HepG2 (cell line): ENCODE results near the gene GNMT. TPM values are rescaled to one million over a fixed set of nuclear protein-coding genes. Genes with fewer than 3 reads are reported as not detected.

Experiments
- FOSL2 ChIP-seq: sonication (generic); formaldehyde crosslinking; IDR thresholded peaks from 2 replicates; pipeline ENCODE4 v1.4.0; 2020; ENCODE audit warnings: missing genetic modification reagents
- HMGA1 ChIP-seq: sonication (generic); formaldehyde crosslinking; conservative IDR thresholded peaks from 2 replicates; pipeline ENCODE4 v1.4.0; 2020; ENCODE audit warnings: missing genetic modification reagents
- HOXD1 ChIP-seq: sonication (generic); formaldehyde crosslinking; IDR thresholded peaks from 2 replicates; pipeline ENCODE4 v1.5.0; 2020; ENCODE audit warnings: missing genetic modification reagents
- KDM3A ChIP-seq: IDR thresholded peaks from 2 replicates; pipeline ENCODE4 v1.6.1; 2018; ENCODE audit warnings: low read depth, missing compliant biosample characterization
- RBAK ChIP-seq: sonication (generic); formaldehyde crosslinking; IDR thresholded peaks from 2 replicates; pipeline ENCODE4 v1.5.1; 2020; ENCODE audit warnings: mild to moderate bottlenecking, missing genetic modification reagents
- SCMH1 ChIP-seq: sonication (generic); formaldehyde crosslinking; IDR thresholded peaks from 2 replicates; pipeline ENCODE4 v1.9.0; 2021; ENCODE audit warnings: missing genetic modification reagents, mild to moderate bottlenecking, borderline replicate concordance
- SETDB1 ChIP-seq: sonication (generic); formaldehyde crosslinking; IDR thresholded peaks from 2 replicates; pipeline ENCODE4 v1.5.1; 2020; ENCODE audit warnings: missing genetic modification reagents, mild to moderate bottlenecking, borderline replicate concordance
- SOX13 ChIP-seq, 3 experiments: fragments of 450-650 bp in 1 of 3; sonication (generic) in 1 of 3; formaldehyde crosslinking in 1 of 3; IDR thresholded peaks in 2 of 3; conservative IDR thresholded peaks in 1 of 3; 2 replicates each; pipeline versions ENCODE4 v1.5.0 to v1.6.1; 2016 to 2020; ENCODE audit warnings: antibody characterized with exemption in 1 of 3, mild to moderate bottlenecking in 1 of 3, missing compliant biosample characterization in 1 of 3, missing genetic modification reagents in 1 of 3, moderate library complexity in 1 of 3
- SSRP1 ChIP-seq: IDR thresholded peaks from 2 replicates; pipeline ENCODE4 v1.6.1; 2016; ENCODE audit warnings: control low read depth
- ZEB1 ChIP-seq: IDR thresholded peaks from 2 replicates; pipeline ENCODE4 v1.6.1; 2012; ENCODE audit warnings: mild to moderate bottlenecking, low read depth, inconsistent platforms; ENCODE audit not compliant: insufficient replicate concordance
- ZNF432 ChIP-seq: sonication (generic); formaldehyde crosslinking; IDR thresholded peaks from 2 replicates; pipeline ENCODE4 v1.5.0; 2020; ENCODE audit warnings: missing genetic modification reagents, mild to moderate bottlenecking, borderline replicate concordance
- ZNF766 ChIP-seq: sonication (generic); formaldehyde crosslinking; IDR thresholded peaks from 2 replicates; pipeline ENCODE4 v1.5.0; 2020; ENCODE audit warnings: missing genetic modification reagents, borderline replicate concordance
- polyA plus RNA-seq, 8 experiments: library from polyadenylated mRNA; depleted of rRNA in 3 of 8; stranded (reverse) in 7 of 8; unstranded in 1 of 8; fragments of >200 nt; fragmentation: Illumina TruSeq in 4 of 8; extraction: Trizol in 4 of 8; gene quantifications; 2 replicates each; pipeline versions ENCODE4 v1.2.1 to v1.2.3, GENCODE V29; 2011 to 2016; ENCODE audit warnings: low read depth in 4 of 8, missing spikeins in 1 of 8, mixed read lengths in 1 of 8; ENCODE audit not compliant: insufficient read depth in 1 of 8
- total RNA-seq, 5 experiments: library from RNA; depleted of rRNA; stranded (reverse); fragments of >200 nt; fragmentation: Illumina TruSeq; extraction: Trizol; gene quantifications; 2 replicates each; pipeline ENCODE4 v1.2.3, GENCODE V29; 2016; ENCODE audit warnings: low read depth in 1 of 5
- TF ChIP-seq, protein P1 (sequence below): sonication (generic); formaldehyde crosslinking; IDR thresholded peaks from 2 replicates; pipeline ENCODE4 v1.4.0; 2020; ENCODE audit warnings: mild to moderate bottlenecking, missing genetic modification reagents
- TF ChIP-seq, protein P2 (sequence below): IDR thresholded peaks from 2 replicates; pipeline ENCODE4 v1.6.1; 2012; ENCODE audit warnings: low read length, improper control_type of control experiment
- TF ChIP-seq, protein P3 (sequence below): sonication (generic); formaldehyde crosslinking; IDR thresholded peaks from 2 replicates; pipeline ENCODE4 v1.4.0; 2020; ENCODE audit warnings: missing genetic modification reagents

Gene GNMT
- total and polyA plus RNA-seq, 2 of the 13 experiments (the other 11 are each of a cell fraction or from before 2014, with no cell fraction given), result 2.8 to 7.0 TPM

DNA sequence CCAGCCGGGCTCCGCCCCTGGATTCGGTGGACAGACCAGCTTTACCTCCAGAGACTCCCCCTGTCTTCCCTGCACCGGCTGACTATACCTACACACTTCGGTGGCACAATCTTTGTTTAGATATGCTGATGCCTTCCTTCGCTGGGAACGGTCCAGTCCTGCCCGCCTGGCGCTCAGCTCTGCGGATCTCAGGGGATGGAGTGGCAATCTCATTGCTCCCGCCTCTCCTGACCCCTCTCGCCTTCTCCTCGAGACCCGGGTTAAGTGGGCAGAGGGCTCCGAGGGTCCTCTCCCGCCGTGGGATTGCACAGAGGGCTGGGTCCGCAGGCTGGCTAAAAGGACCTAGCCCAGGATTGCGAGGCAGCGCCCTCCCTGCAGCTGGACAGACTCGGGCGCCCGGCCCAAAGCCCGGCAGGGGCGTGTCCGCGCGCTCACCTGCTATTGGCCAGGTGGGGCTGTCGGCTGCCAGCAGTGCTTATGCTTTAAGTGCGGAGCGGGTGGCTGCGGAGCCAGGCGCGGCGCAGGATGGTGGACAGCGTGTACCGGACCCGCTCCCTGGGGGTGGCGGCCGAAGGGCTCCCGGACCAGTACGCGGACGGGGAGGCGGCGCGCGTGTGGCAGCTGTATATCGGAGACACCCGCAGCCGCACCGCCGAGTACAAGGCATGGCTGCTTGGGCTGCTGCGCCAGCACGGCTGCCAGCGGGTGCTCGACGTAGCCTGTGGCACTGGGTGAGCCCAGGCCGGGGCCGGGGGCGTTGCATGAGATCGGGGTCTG is at the start of gene GNMT (continued):
- TF ChIP-seq, protein P1, sequence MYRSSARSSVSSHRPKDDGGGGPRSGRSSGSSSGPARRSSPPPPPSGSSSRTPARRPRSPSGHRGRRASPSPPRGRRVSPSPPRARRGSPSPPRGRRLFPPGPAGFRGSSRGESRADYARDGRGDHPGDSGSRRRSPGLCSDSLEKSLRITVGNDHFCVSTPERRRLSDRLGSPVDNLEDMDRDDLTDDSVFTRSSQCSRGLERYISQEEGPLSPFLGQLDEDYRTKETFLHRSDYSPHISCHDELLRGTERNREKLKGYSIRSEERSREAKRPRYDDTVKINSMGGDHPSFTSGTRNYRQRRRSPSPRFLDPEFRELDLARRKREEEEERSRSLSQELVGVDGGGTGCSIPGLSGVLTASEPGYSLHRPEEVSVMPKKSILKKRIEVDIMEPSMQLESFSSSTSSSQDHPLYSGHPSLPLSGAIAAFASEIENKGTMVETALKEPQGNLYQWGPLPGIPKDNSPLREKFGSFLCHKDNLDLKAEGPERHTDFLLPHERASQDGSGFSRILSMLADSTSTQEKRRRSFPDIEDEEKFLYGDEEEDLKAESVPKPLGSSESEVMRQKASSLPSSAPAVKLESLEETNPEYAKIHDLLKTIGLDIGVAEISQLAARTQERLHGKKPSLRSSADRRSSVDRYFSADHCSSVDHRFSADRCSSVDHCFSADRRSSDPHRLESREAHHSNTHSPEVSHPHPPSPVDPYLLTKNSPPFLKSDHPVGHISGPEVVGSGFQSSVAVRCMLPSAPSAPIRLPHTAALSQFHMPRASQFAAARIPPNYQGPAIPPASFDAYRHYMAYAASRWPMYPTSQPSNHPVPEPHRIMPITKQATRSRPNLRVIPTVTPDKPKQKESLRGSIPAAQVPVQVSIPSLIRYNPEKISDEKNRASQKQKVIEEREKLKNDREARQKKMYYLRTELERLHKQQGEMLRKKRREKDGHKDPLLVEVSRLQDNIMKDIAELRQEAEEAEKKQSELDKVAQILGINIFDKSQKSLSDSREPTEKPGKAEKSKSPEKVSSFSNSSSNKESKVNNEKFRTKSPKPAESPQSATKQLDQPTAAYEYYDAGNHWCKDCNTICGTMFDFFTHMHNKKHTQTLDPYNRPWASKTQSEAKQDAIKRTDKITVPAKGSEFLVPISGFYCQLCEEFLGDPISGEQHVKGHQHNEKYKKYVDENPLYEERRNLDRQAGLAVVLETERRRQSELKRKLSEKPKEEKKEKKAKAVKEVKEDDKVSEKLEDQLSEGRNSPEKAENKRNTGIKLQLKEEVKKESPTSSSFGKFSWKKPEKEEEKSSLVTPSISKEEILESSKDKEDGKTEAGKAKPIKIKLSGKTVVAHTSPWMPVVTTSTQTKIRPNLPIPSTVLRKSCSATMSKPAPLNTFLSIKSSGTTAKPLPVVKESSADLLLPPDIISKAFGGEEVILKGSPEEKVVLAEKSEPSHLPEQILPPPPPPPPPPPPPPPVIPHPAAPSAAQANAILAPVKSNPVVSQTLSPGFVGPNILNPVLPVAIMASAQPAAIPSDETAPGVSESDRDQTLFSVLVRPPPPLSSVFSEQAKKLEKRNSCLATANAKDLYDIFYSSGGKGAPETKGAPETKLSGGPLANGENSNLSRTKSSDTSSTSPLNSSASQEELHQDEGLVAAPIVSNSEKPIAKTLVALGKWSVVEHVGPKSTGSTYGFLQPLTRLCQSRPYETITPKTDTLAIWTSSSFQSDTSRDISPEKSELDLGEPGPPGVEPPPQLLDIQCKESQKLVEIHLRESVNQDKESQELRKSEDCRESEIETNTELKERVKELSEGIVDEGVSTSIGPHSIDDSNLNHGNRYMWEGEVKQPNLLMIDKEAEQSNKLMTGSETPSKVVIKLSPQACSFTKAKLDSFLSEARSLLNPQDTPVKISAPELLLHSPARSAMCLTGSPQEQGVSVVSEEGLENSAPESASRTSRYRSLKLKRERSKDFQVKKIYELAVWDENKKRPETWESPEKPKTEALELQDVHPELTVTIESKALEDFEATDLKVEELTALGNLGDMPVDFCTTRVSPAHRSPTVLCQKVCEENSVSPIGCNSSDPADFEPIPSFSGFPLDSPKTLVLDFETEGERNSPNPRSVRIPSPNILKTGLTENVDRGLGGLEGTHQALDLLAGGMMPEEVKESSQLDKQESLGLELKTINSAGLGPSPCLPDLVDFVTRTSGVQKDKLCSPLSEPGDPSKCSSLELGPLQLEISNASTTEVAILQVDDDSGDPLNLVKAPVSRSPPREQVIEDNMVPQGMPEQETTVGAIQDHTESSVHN (CRISPR knock-in tag), result no peak
- TF ChIP-seq HOXD1 (CRISPR knock-in tag) (peak; percentile 37; the same call in 1 of the 2 replicates), FOSL2 (CRISPR knock-in tag) (no peak), SETDB1 (CRISPR knock-in tag) (no peak), SSRP1 (no peak; the same call in 1 of the 2 replicates), HMGA1 (CRISPR knock-in tag) (no peak), KDM3A (CRISPR knock-in tag) (no peak), SCMH1 (CRISPR knock-in tag) (no peak), ZNF432 (no peak), ZEB1 (peak; percentile 91), RBAK (CRISPR knock-in tag) (no peak), SOX13 (IDR thresholded peaks at IDR 0.05) (no peak), SOX13 (CRISPR knock-in tag; conservative IDR thresholded peaks at IDR 0.05 in 1 of 2, IDR thresholded peaks at IDR 0.05 in 1 of 2) (no peak; a peak in 1 of 4 replicates), ZNF766 (0 out of 2 replicates have a peak, but pooled peaks have one; percentile 51)
- TF ChIP-seq, protein P2, sequence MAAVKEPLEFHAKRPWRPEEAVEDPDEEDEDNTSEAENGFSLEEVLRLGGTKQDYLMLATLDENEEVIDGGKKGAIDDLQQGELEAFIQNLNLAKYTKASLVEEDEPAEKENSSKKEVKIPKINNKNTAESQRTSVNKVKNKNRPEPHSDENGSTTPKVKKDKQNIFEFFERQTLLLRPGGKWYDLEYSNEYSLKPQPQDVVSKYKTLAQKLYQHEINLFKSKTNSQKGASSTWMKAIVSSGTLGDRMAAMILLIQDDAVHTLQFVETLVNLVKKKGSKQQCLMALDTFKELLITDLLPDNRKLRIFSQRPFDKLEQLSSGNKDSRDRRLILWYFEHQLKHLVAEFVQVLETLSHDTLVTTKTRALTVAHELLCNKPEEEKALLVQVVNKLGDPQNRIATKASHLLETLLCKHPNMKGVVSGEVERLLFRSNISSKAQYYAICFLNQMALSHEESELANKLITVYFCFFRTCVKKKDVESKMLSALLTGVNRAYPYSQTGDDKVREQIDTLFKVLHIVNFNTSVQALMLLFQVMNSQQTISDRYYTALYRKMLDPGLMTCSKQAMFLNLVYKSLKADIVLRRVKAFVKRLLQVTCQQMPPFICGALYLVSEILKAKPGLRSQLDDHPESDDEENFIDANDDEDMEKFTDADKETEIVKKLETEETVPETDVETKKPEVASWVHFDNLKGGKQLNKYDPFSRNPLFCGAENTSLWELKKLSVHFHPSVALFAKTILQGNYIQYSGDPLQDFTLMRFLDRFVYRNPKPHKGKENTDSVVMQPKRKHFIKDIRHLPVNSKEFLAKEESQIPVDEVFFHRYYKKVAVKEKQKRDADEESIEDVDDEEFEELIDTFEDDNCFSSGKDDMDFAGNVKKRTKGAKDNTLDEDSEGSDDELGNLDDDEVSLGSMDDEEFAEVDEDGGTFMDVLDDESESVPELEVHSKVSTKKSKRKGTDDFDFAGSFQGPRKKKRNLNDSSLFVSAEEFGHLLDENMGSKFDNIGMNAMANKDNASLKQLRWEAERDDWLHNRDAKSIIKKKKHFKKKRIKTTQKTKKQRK, result no peak
- TF ChIP-seq, protein P3, sequence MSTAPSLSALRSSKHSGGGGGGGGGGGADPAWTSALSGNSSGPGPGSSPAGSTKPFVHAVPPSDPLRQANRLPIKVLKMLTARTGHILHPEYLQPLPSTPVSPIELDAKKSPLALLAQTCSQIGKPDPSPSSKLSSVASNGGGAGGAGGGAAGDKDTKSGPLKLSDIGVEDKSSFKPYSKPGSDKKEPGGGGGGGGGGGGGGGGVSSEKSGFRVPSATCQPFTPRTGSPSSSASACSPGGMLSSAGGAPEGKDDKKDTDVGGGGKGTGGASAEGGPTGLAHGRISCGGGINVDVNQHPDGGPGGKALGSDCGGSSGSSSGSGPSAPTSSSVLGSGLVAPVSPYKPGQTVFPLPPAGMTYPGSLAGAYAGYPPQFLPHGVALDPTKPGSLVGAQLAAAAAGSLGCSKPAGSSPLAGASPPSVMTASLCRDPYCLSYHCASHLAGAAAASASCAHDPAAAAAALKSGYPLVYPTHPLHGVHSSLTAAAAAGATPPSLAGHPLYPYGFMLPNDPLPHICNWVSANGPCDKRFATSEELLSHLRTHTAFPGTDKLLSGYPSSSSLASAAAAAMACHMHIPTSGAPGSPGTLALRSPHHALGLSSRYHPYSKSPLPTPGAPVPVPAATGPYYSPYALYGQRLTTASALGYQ (CRISPR knock-in tag), result no peak
